ENCODE measurements around the gene KAT6B.
"Not testable (repeated sequence)": the region's sequence is repeated elsewhere in the genome, so short reads cannot be mapped to it uniquely, and the experiment has no call there.

KAT6B gene

GRCh38 chr10:74891053-74891452 lies 64.7 kb downstream of the KAT6B start:
- Histone ChIP-seq H3K79me2 (ENCODE audit: insufficient read depth, low read depth) (no peaks in the 10 kb centered on the region), H3K4me1 (ENCODE audit: low read depth, poor library complexity, severe bottlenecking) (no peaks in the 10 kb centered on the region), H3K4me2 (no peak overlapping the region), H3K9ac (no peak overlapping the region), H3K27ac (no peak overlapping the region), H3K27me3 (ENCODE audit: insufficient read depth, low read depth) (no peaks in the 10 kb centered on the region), H2AFZ (ENCODE audit: low read depth) (no peak overlapping the region), H3K4me3 (IDR thresholded peaks at IDR 0.05; ENCODE audit: insufficient read depth, low read depth, low read length) (no peak overlapping the region), H3K36me3 (ENCODE audit: insufficient read depth) (no peaks in the 10 kb centered on the region), H4K20me1 (ENCODE audit: insufficient read depth) (no peaks in the 10 kb centered on the region)
- TF ChIP-seq, protein P1, sequence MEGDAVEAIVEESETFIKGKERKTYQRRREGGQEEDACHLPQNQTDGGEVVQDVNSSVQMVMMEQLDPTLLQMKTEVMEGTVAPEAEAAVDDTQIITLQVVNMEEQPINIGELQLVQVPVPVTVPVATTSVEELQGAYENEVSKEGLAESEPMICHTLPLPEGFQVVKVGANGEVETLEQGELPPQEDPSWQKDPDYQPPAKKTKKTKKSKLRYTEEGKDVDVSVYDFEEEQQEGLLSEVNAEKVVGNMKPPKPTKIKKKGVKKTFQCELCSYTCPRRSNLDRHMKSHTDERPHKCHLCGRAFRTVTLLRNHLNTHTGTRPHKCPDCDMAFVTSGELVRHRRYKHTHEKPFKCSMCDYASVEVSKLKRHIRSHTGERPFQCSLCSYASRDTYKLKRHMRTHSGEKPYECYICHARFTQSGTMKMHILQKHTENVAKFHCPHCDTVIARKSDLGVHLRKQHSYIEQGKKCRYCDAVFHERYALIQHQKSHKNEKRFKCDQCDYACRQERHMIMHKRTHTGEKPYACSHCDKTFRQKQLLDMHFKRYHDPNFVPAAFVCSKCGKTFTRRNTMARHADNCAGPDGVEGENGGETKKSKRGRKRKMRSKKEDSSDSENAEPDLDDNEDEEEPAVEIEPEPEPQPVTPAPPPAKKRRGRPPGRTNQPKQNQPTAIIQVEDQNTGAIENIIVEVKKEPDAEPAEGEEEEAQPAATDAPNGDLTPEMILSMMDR (conservative IDR thresholded peaks at IDR 0.05; ENCODE audit: low read depth, low read length) = no peak

DNA sequence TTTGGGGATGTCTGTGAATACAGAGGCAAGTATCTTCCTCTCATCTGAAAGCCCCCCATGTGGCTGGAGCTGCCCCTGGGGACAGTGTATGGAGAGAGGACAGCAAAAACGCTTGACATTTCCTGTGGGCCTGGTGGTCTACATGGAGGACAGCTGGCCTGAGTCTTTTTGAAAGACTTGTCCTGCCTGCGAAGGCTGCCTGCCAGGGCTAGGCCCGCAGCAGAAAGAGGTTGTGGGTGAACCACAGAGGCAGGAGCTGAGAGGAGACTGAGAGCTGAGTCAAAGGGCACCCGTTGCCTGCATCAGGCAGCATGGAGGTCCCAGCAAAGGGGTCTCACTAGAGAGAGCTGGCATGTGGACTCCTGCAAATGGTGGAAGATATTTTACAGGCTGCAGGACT lies 66.4 kb downstream of the KAT6B start:
- Histone ChIP-seq H3K9ac (no peak overlapping the region), H3K36me3 (ENCODE audit: insufficient read depth) (no peaks in the 10 kb centered on the region), H3K27me3 (ENCODE audit: insufficient read depth, low read depth) (no peaks in the 10 kb centered on the region), H3K27ac (no peak overlapping the region), H2AFZ (ENCODE audit: low read depth) (no peak overlapping the region), H3K4me3 (IDR thresholded peaks at IDR 0.05; ENCODE audit: insufficient read depth, low read depth, low read length) (no peak overlapping the region), H3K79me2 (ENCODE audit: insufficient read depth, low read depth) (no peaks in the 10 kb centered on the region), H3K4me1 (ENCODE audit: low read depth, poor library complexity, severe bottlenecking) (peaks cover 5% of the 10 kb centered on the region), H4K20me1 (ENCODE audit: insufficient read depth) (no peaks in the 10 kb centered on the region), H3K4me2 (no peak overlapping the region)
- TF ChIP-seq, protein P1 (conservative IDR thresholded peaks at IDR 0.05; ENCODE audit: low read depth, low read length) = no peak

DNA sequence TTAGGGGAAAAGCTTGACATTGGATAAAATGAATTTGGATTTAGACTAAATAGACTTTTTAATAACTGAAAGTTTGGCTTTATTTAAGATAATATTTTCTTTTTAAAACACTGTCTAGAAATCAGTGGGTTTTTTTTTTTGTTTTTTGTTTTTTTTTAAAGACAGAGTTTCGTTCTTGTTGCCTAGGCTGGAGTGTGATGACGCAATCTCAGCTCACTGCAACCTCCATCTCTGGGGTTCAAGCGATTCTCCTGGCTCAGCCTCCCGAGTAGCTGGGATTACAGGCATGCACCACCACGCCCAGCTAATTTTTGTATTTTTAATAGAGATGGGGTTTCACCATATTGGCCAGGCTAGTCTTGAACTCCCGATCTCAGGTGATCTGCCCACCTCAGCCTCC lies 66.9 kb downstream of the KAT6B start:
- not testable (repeated sequence) for H3K79me2 ChIP-seq (ENCODE audit: insufficient read depth, low read depth); H4K20me1 ChIP-seq (ENCODE audit: insufficient read depth)

DNA sequence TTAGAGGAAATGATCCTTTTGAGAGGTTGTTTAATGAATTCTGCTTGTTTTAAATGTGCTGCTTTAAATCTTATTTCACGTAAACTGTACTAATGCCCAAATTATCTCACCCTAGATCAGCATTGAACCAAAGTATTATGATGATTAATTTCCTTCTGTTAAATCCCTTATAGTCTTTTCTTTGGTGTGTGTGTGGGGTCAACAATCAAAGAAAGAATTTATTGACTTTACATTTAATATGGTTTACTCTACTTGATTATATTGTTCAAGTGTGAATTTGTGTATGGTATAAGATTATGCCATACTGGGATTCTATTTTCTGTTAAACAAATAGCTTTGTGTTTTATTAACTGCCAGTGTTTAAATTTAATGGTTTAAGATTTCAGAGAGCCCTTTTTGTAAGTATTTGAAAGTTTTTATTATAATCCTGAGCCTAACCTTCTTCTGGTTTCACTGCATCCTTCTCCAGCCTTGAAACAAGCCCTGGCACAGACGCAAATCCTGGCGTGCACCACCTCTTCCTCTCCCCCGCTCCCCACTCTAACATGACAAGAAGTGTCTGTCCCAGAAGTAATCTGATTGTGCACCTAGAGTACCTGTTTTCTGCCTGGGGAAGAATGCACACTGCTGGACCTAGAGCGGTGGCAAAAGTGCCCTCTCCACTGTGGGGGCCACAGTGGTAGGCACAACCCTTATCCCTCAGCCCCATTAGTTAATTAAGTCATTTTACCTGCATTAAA lies 70.6 kb downstream of the KAT6B start:
- no peak overlapping the region for H2AFZ ChIP-seq (ENCODE audit: low read depth)
- no peaks in the 10 kb centered on the region for H3K79me2 ChIP-seq (ENCODE audit: insufficient read depth, low read depth)
- H3K27ac ChIP-seq = no peak overlapping the region
- no peaks in the 10 kb centered on the region for H3K27me3 ChIP-seq (ENCODE audit: insufficient read depth, low read depth)
- H3K4me3 ChIP-seq (IDR thresholded peaks at IDR 0.05; ENCODE audit: insufficient read depth, low read depth, low read length) = no peak overlapping the region
- no peak overlapping the region for H3K4me2 ChIP-seq
- no peak overlapping the region for H3K9ac ChIP-seq
- peaks cover 31% of the 10 kb centered on the region for H3K4me1 ChIP-seq (ENCODE audit: low read depth, poor library complexity, severe bottlenecking)
- H4K20me1 ChIP-seq (ENCODE audit: insufficient read depth) = no peaks in the 10 kb centered on the region
- H3K36me3 ChIP-seq (ENCODE audit: insufficient read depth) = no peaks in the 10 kb centered on the region
- TF ChIP-seq, protein P1 (conservative IDR thresholded peaks at IDR 0.05; ENCODE audit: low read depth, low read length) = no peak

More for the DNA sequence above, 66.9 kb downstream of the KAT6B start:
- H3K9ac ChIP-seq; H3K4me2 ChIP-seq; H3K4me3 ChIP-seq (IDR thresholded peaks at IDR 0.05; ENCODE audit: insufficient read depth, low read depth, low read length); H3K27me3 ChIP-seq (ENCODE audit: insufficient read depth, low read depth); H2AFZ ChIP-seq (ENCODE audit: low read depth); H3K36me3 ChIP-seq (ENCODE audit: insufficient read depth); H3K4me1 ChIP-seq (ENCODE audit: low read depth, poor library complexity, severe bottlenecking); H3K27ac ChIP-seq: not testable (repeated sequence)

Measured in KMS-11 (cell line).